Measurements from ENCODE around the gene NFU1.

DNA sequence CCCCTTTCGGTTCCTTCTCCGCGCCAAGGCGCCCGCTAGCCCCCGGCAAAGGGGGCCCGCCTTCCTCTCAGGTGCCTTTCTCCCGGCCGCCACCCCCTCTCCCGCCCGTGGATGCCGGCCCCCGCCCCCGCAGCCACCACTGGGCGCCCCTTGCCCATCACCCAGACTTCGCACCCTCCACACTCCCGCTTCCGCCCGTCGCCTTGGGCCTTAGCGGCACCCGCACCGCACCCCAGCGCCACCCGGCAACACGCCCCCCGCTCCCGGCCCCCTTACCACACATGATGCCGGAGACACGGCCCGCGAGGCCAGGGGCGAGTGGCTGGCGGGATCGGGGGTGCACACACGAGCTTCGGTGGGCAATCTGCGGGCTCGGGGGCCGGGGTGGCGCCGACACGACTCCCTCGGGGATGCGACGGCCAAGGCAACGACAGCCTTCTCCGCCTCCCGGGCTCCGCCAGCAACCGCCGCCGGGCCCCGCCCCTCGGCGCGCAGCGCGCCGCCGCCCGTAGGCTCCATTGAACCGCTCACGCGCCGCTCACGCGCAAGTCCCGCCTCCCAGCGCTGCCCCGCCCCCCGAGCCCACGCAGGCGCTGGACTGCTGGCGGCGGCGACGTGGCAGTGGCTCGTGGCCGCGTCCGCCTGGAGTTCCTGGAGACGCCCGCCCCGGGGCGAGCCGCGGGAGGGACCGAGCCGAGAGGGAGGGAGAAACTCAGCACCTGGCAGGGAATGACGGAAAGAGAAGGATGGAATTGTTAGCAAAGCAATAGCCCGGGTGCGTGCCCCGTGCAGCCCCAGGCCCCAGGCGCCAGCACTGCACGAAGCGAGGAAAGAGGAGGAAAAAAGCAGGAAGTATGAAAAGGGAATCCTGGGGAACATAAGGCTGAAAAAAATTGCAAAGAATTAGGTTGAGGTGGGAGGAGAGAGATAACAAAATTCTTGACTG, 50.2 kb downstream of the NFU1 start, which contains the start of gene GFPT1:
- peak in 3 of 4 experiments; percentile 6 to 19 (median 19) for TF ChIP-seq CTCF (IDR thresholded peaks at IDR 0.05)
- TF ChIP-seq POLR2A (IDR thresholded peaks at IDR 0.05) = peak; percentile 70 to 77
